GM18498 (cell line): ENCODE data around the gene HSH2D.
A peak's percentile ranks its signal among the peaks of the same experiment; 100 is the strongest.
"Not testable (repeated sequence)": the region's sequence is repeated elsewhere in the genome, so short reads cannot be mapped to it uniquely, and the experiment has no call there.

Experiments
- ATAC-seq: cut with Tn5 transposase; IDR thresholded peaks from one replicate; pipeline ENCODE4 v1.9.1; 2021; ENCODE audit warnings: mild to moderate bottlenecking, moderate library complexity; ENCODE audit not compliant: unreplicated experiment

Gene HSH2D, protein sequence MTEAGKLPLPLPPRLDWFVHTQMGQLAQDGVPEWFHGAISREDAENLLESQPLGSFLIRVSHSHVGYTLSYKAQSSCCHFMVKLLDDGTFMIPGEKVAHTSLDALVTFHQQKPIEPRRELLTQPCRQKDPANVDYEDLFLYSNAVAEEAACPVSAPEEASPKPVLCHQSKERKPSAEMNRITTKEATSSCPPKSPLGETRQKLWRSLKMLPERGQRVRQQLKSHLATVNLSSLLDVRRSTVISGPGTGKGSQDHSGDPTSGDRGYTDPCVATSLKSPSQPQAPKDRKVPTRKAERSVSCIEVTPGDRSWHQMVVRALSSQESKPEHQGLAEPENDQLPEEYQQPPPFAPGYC

DNA sequence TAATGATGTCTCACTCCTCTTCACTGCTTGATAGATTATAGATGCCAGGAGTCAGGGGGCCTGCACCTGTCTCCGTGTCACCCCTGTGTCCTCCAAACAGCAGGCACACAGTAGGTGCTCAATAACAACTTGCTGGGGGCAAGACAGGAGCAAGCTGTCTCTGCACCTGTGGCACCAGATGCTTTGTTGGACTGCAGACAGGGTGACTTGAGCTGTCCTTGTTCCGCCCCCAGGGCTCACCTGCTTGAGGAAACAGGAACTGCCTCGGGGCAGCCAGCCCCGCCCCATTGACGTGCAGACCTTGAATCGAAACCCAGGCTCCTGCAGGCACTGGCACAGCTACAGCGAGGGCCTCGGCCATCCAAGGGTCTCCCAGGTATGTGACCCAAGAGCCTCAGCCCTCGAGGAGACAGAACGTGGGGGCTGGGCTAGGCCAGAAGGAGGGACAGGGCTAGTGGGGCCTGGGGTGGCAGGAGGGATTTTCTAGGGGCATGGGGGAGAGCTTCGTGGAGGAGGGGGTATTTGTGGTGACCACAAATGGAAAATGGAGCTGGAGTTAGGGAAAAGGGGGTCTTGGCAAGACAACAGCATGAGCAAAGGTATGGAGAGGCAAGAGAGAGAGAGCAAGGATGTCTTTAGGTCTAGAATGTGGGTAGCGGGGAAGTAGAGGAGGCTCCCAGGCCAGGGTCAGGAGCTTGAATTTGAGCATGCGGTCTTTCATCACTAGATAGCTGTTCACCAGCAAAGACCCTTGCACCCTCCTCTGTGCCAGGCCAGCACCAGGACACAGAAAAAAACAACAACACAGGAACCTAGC lies at the start of gene HSH2D:
TSS of gene HSH2D (plus strand) at position 287 of the 817 bp plus-strand sequence. CDS start 5,066 bp downstream, outside the sequence.
- peak; percentile 64 for ATAC-seq

DNA sequence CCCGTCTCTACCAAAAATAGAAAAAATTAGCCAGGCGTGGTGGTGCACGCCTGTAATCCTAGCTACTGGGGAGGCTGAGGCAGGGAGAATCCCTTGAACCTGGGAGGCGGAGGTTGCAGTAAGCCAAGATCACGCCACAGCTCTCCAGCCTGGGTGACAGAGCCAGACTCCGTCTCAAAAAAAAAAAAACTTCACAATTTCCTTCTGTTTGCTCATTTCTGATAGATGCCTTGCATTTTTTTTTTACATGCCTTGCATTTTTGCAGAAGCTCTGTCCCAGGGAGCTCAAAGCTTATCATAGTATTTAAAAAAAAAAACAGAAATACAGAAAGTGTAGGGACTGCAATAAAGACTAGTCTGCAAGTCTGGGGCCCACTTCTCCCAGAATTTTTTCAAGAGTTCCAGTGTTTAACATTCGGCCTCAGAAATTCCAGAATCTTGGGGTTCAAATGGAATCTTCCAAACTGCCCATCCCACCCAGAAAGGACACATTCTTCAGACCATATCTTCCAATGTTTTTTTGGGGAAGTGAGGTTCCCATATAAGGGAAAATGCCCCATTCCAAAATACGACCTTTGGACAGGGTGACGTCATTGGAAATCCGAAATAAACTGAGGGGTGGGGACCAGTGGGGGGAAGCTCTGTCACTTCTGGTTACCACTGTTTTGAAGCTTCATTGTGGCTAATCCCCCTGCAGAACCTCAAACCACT lies 49.0 kb upstream of the HSH2D start:
- ATAC-seq, result no peak

DNA sequence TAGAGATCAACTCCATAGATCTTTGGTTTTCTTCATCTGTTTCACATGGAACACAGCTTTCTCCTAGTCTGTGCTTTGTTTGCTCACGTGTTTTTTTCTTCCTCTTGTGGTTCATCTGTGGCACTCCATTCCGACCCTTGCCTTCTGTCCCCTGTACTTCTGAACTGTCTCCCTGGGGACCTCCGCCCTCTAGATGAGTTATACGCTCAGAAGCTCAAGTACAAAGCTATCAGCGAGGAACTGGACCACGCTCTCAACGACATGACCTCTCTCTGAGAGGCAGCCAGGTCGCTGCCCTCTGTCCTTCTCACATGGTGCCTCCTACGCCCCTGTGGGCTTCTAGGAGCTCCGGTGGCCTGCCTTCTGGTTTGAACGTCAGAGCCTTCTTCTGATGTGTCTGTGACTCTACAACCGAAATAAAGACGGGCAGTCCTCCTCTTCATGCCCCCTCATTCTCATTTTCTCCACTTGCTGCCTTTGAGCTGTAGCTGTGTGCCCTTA lies 48.4 kb upstream of the HSH2D start:
- no peak for ATAC-seq

DNA sequence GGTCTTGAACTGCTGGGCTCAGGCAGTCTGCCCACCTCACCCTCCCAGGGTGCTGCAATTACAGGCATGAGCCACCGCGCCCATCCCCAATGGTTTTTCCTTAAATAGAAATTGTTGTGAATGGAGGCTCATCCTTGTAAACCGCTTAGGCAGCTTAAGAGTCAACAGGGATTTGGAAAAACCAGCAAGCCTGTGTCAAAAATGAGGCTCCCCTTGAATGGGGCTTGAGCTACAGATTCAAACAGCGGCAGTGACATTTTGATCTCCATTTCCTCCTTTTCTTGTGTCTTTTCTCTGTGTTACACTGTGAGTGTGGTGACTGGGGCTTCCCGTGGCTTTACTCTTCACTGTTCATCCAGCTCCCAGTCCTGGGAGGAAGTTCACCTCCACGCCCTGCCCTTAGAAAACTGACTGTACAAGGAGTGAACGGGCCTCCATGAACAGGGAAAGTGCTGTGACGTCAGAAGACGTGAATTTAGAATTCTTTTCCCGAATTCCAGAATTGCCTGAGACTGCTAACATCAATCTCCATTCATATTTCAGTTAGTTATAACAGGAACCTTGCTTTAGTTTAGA lies 47.1 kb upstream of the HSH2D start:
- no peak for ATAC-seq

DNA sequence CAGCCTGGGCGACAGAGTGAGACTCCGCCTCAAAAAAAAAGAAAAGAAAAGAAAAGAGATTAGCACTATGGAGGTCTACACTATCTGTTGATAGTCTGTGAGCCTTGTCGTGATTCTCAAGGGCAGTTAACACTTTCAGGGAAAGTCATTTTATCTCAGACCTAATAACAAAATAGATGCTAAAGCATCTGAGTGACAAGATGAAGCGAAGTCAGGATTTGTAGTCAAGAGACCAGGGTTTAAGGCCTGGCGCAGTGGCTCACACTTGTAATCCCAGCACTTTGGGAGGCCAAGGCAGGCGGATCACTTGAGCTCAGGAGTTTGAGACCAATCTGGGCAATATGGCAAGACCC lies 45.1 kb upstream of the HSH2D start:
- ATAC-seq, result no peak

DNA sequence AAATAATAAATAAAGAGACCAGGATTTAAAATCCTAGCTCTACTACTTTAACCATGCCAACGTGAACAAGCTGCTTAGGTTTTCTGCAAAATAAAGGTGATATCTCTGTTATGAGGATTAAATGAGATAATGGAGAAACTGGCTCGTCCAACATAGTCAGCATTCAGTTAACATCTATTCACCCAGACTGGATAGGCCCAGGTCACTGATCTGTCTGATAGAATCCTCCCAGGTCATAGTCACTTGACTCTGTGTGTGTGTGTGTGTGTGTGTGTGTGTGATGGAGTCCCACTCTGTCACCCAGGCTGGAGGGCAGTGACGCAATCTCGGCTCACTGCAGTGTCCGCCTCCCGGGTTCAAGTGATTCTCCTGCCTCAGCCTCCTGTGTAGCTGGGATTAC lies 44.7 kb upstream of the HSH2D start:
- ATAC-seq, result no peak

DNA sequence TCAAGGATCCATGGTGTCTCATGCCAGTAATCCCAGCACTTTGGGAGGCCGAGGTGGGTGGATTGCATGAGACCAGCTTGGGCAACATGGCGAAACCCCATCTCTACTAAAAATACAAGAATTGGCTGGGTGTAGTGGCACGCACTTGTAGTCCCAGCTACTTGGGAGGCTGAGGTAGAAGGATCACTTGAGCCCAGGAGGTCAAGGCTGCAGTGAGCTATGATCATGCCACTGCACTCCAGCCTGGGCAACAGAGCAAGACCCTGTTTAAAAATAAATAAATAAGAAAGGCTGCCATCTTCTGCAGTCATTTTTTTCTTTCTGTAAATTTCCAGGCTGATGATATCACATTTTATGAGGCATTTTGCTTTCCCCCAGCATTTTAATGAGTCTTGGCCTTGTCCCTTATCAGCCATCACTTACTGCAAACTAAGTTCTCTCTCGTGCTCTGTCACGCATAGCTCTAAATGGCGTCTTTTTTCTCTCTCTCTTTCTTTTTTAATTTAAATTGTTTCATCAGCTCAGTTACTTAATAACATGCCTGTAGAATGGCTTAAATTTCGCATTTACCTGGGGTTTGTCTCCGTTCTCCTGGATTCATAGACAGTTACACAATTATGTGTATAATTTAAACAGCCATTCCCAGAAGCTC lies 44.0 kb upstream of the HSH2D start:
- not testable (repeated sequence) for ATAC-seq

DNA sequence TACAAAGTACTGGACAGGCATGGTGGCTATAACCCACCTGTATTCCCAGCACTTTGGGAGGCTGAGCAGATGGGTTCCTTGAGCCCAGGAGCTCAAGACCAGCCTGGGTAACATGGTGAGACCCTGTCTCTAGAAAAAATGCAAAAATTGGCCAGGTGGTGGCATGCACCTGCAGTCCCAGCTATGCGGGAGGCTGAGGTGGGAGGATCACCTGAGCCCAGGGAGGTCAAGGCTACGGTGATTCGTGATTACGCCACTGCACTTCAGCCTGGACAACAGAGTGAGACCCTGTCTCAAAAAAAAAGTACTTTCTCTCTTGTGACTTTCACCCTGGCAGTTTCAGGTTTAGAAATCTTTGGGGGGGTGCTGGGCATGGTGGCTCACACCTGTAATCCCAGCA lies 43.0 kb upstream of the HSH2D start:
- no peak for ATAC-seq

DNA sequence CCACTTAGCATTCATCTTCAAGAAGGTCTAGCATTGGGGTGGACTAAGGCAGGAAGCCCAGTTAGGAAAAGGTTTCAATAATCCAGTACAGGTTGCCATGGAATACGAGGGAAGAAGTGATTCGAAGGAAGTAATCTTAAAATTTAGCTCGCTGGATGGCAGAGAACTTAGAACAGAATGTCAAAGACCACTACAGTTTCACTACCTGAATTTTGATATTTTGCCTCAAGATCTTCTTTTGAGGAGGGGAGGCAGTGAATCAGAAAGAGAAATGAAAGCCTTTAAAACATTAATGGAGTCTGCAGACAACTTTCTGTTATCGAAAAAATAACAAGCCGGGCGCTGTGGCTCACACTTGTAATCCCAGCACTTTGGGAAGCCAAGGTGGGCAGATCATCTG lies 38.8 kb upstream of the HSH2D start:
- ATAC-seq, result no peak

DNA sequence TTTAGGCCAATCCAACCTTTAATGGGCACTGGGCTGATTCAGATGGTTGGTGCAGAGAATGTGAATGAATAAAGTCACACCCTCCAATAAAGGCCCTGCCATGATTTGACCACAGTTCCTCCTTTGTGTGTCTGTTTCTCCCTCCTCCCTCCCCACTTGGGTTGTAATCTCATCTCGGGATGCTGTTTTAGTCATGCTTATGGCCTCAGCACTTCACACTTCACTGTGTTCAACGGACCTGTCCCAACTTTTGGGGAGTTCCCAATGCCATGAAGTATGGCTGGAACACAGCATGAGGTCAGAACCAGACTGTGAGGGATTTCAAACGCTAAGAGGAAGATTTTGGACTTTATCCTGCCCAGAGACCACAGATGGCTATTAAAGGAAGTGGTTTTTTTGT lies 37.4 kb upstream of the HSH2D start:
- ATAC-seq, result no peak

DNA sequence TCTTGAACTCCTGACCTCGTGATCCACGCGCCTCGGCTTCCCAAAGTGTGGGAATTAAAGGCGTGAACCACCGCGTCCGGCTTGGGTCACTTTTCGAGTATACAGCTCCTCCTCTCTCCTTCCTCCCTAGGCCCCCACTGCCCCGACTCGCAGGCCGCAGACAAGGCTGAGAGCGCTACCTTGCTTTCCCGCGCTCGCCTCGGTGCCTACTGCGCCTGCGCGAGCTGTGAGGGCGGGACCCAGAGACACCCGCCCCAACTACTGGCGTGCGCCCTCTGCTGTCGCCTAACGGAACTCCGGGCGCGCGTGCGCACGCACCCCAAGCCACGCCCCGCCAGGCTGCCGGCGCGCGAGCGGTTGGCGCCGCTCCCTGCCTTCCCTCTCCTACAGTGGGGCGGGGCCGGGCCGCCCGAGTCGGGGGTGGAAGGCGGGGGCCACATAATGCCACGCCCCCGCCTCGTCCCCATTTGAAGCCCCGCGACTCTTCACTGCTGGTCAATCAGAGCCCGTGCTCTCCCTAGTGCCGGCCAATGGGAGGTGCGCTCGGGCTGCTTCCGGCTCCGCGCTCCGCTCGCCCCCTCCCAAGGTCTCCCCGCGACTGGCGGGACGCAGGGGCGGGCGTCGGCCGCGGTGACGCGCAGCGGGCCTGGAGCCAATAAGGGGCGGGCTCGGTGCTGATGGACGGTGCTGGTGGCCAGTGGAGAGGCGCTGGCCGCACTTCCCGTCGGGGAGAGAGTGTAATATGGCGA lies 32.2 kb upstream of the HSH2D start, which contains the start of gene RAB8A:
TSS of gene RAB8A (plus strand) at position 730 of the 749 bp plus-strand sequence. CDS start at position 743, 13 bp downstream.
- peak; percentile 91 for ATAC-seq

DNA sequence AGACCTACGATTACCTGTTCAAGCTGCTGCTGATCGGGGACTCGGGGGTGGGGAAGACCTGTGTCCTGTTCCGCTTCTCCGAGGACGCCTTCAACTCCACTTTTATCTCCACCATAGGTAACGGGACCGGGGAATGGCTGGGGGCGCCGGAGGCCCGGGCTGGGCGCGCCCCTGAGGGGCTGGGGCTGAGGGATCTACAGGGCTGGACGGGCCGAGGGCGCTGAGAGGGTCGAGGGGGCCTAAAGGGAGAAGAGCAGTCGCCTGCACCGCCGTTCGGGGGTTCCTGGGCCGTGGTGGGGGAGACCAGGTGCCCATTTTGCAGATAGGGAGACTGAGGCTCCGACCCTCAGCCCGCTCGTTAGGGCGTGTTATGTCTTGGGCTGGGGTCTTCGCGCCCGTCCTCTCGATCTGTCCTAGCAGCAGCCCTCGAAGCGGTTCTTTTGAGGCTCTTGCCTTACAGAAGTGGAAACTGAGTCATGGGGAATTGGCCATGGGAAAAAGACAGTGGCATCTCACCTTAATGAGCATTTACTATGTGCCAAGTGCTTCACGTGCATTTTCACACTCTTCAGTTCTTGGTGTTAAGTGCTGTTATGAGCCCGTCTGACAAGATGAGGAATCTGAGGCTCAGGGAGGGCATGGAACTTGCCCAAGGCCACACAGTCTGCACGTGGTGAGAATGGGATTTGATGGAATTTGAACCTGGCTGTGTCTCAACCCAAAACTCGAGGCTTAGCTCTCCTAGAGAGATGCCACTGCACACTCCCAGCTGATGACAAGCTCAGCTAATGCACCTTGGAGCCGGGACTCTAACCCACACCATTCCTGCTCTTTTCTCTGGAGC lies 31.4 kb upstream of the HSH2D start:
- ATAC-seq, result no peak

DNA sequence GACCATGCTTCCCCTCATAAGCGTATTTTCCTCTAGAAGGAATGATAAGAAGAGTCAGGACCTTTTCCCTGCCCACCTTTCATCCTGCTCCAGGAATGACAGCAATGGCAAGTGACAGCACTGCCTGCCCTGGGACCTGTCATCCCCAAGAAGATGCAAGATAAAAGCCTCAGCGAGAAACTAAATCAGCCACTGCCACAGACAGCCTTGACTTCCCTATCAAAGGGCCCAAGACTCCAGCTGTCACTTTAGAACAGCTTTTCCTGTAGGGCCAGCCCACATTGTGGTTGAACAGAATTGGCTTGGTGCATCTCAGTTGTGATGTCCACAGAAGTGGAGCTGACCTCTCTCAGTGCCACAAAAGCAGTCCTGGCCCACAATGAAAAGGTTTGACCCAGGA lies 30.7 kb upstream of the HSH2D start:
- ATAC-seq, result no peak

DNA sequence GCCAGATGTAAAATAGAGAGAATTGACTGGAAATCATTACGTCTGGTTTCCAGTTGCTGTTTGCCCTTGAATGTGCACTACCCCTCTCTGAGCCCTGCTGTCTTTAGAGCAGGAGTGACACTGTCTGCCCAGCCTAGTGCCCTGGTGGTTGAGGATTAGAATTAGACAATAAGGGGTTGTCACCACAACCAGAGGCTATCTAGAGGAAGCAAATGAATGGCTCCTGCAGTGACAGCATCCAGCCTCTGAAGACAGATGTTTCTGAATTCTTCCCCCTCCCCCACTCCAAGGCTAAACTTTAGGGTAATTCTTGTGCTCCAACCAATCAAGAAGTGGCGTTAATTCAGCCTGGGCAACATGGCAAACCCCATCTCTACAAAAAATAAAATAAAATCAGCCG lies 29.8 kb upstream of the HSH2D start:
- ATAC-seq, result no peak

DNA sequence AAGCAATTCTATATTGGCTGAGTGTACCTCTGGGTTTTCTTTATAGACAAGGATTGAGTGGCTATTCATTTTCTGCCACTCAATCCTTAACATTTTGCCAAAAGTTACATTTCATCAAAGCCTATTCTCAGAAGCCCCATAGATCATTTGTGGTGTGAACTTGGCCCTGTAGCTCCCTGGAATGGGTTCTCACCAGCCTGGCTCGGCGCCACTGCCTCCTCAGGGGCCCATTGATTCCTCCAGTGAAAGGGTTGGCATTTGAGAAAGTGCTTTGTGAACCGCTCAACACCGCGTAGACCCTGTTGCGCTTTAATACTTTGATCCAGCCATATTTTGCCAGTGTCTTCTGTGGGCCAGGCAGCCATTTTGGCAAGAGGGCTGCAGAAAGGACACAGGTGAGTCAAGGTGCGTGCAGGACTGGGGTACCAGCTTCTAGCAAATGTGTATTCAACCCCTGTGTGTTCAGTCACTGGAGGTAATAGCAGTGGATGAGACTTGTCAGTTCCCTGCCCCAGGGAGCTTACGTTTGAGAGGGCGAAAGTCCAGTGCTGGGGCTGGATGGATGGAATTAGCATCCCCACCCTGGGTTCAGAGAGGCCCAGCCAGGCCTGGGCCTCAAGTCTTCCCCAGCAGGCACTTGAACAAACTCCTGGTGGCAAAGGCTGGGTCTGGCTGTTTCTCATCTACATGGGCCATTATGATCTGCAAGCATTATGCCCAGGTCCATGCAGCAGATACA lies 28.0 kb upstream of the HSH2D start:
- no peak for ATAC-seq

DNA sequence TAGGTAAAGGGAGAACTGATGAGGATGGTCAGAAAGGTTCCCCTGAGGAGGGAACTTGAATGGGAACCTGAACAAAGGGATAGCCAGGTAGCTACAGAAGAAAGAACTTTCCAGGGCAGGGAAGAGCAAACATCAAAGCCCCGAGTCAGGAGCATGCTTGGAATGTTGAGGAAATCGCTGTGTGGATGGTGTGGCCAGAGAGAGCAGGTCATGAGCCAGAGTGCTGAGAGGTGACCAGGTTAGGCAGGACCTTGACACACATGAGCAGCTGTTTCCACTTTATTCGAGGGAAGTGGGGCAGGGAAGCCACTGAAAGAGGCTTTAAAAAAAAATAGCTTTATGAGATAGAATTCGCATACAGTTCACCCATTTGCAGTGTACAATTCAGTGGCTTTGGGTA lies 27.4 kb upstream of the HSH2D start:
- no peak for ATAC-seq

DNA sequence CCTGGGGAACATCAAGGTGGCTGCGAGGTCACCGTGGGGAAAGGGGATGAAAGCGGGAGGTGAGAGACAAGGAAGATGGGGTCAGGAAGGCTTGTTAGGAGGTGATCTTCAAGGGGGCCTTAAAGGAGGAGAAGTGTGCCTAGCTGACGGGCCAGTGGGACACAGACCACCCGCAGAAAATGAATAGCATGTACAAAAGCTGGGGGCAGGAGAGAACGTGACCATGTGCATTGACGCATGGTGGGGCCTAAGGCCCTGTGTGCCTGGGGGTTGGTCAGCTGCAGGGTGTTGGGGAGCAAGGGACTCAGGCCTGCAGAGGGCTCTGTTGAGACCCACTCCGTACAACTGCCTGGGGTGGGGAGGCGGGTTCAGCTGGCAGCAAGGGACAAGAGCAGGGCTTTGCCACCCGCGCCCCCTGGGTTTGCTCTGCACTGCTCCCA lies 25.9 kb upstream of the HSH2D start:
- no peak for ATAC-seq

DNA sequence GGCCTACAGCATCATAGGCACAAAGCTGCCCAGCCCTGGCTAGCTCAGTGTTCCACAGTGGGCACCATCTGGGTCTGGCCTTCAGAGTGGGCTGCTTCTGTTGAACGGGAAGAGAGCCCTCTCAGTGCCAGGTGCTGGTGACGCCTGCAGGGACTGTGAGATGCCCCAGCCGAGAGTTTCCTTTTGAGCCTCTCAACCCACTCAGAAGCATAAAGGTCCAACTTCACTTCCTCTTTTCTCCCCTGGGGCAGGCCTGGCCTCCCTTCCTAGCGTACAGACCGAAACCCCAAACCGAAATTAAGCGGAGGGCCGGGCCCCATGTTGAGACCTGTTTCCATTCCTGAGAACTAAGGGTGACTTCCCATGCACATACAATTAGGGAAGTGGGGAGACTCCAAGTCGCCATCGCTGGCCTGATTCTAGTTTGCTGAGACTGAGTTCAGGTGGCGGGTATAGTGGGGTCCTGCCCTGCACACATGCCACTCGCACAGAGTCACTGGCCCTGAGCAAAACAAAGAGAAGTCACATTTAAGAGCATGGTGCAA lies 24.9 kb upstream of the HSH2D start:
- peak; percentile 81 for ATAC-seq
